Sigmoid colon (tissue), 7 donors: ENCODE results near the gene PPM1F. TPM values are rescaled to one million over a fixed set of nuclear protein-coding genes. Genes with fewer than 3 reads are reported as not detected.
"Not testable (repeated sequence)": the region's sequence is repeated elsewhere in the genome, so short reads cannot be mapped to it uniquely, and the experiment has no call there.

Experiments
- DNase-seq: peaks from one replicate; pipeline ENCODE4 v3.0.0-alpha.2; 2019
- H3K27ac ChIP-seq, 4 donors: fragments of 200-600 bp; sonication (generic); one replicate each; pipeline ENCODE4 v1.5.1; 2016 to 2019; ENCODE audit warnings: mild to moderate bottlenecking in 1 of 4
- H3K27me3 ChIP-seq, 3 donors: fragments of 200-600 bp; sonication (generic); one replicate each; pipeline ENCODE4 v1.5.1; 2019; ENCODE audit warnings: mild to moderate bottlenecking in 1 of 3
- H3K36me3 ChIP-seq, 4 donors: fragments of 200-600 bp; sonication (generic); one replicate each; pipeline ENCODE4 v1.5.1; 2016 to 2019
- H3K4me1 ChIP-seq, 4 donors: fragments of 200-600 bp; sonication (generic); one replicate each; pipeline ENCODE4 v1.5.1; 2017 to 2019
- H3K4me3 ChIP-seq, 4 donors: fragments of 200-600 bp; sonication (generic); one replicate each; pipeline ENCODE4 v1.5.1; 2017 to 2019; ENCODE audit warnings: mild to moderate bottlenecking in 2 of 4, moderate library complexity in 1 of 4
- H3K9me3 ChIP-seq, 4 donors: fragments of 200-600 bp in 3 of 4; sonication (generic) in 3 of 4; one replicate each; pipeline versions ENCODE4 v1.5.1 to v1.6.1; 2013 to 2019
- EP300 ChIP-seq, 4 donors: sonication (generic); formaldehyde crosslinking; IDR thresholded peaks; one replicate each; pipeline ENCODE4 v1.6.1; 2017; ENCODE audit warnings: antibody characterized with exemption in 4 of 4
- POLR2A ChIP-seq, 2 donors: fragments of 450-650 bp; IDR thresholded peaks; one replicate each; pipeline ENCODE4 v1.6.1; 2016; ENCODE audit warnings: antibody characterized with exemption in 2 of 2, mild to moderate bottlenecking in 2 of 2, moderate library complexity in 2 of 2
- POLR2AphosphoS5 ChIP-seq, 4 donors: sonication (generic); formaldehyde crosslinking; IDR thresholded peaks; one replicate each; pipeline ENCODE4 v1.6.1; 2017; ENCODE audit warnings: antibody characterized with exemption in 4 of 4
- WGBS, 2 donors: extraction: QIAGEN DNeasy Blood & Tissue Kit; methylation state at CpG; one replicate each; pipeline ENCODE4 v1.1.7; 2013; 5-methylcytosine and 5-hydroxymethylcytosine counted together
- intact Hi-C: fragments of 100-400 bp; cut with DNase I; formaldehyde crosslinking; loops from one replicate; pipeline ENCODE4 v1.15.1; 2023
- polyA plus RNA-seq, 3 donors: library from polyadenylated mRNA; stranded (reverse); fragments of 200-250 nt; gene quantifications; one replicate each; pipeline ENCODE4 v1.2.3, GENCODE V29; 2013
- total RNA-seq, 4 donors: library from RNA; depleted of rRNA; stranded (reverse); fragments of >200 nt; gene quantifications; one replicate each; pipeline ENCODE4 v1.1.0, GENCODE V29; 2016
- TF ChIP-seq, protein P1 (sequence below), 4 experiments: fragments of 450-650 bp in 3 of 4; fragments of 200-600 bp in 1 of 4; IDR thresholded peaks; one replicate each; pipeline ENCODE4 v1.5.1; 2016 to 2019; ENCODE audit warnings: antibody characterized with exemption in 4 of 4, mild to moderate bottlenecking in 3 of 4, moderate library complexity in 2 of 4
- donor health status: healthy with polysubstance abuse.
- donor health status: Bipolar disorder and iron deficiency.
- donor health status: healthy.

The PPM1F gene
- total and polyA plus RNA-seq, 7 donors = 2.5 to 39.2 (median 20.3) TPM

DNA sequence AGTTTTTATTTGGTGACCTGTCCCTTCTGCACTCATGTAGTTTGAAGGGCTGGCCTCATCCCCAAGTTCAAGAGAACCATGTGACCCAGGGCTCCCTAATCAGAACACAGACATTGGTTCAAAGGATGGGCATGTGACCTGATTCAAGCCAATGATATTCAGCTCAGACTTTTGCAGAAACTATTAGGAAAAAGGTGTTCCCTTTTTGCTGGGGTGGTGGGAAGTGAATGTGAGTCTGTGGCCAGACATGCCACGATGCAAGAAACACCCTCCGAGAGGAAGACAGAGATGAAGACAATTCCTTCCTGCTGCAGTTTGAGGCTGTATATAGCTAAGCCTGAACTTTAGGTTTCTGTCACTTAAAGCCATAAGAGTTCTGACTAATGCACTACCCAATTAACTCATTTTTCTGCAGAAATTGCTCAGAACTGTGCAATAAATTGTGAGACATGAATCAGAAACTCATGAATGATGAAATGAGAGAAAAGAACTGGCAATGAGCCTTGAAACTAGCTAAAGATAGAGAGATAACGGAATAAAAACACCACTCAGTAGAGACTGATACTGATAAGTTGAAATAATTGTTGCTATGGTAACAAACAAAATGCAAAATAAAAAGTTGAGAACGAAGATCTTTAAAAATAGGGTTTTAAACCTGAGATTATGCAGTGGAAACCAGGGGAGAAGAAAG lies 76.0 kb downstream of the PPM1F start:
- H3K9me3 ChIP-seq = no peaks in the 10 kb centered on the region
- DNase-seq = no peak
- intact Hi-C loops = no loop called here
- H3K4me3 ChIP-seq = no peak overlapping the region
- no peaks in the 10 kb centered on the region for H3K4me1 ChIP-seq
- 59 to 81% methylated on average over 4 of the region's 4 CpGs for WGBS, 2 donors
- TF ChIP-seq, protein P1, sequence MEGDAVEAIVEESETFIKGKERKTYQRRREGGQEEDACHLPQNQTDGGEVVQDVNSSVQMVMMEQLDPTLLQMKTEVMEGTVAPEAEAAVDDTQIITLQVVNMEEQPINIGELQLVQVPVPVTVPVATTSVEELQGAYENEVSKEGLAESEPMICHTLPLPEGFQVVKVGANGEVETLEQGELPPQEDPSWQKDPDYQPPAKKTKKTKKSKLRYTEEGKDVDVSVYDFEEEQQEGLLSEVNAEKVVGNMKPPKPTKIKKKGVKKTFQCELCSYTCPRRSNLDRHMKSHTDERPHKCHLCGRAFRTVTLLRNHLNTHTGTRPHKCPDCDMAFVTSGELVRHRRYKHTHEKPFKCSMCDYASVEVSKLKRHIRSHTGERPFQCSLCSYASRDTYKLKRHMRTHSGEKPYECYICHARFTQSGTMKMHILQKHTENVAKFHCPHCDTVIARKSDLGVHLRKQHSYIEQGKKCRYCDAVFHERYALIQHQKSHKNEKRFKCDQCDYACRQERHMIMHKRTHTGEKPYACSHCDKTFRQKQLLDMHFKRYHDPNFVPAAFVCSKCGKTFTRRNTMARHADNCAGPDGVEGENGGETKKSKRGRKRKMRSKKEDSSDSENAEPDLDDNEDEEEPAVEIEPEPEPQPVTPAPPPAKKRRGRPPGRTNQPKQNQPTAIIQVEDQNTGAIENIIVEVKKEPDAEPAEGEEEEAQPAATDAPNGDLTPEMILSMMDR (IDR thresholded peaks at IDR 0.05) = no peak
- no peak for TF ChIP-seq EP300 (IDR thresholded peaks at IDR 0.05)
- no peak for TF ChIP-seq POLR2AphosphoS5 (IDR thresholded peaks at IDR 0.05)
- TF ChIP-seq POLR2A (IDR thresholded peaks at IDR 0.05) = no peak
- H3K27me3 ChIP-seq = no peaks in the 10 kb centered on the region
- no peaks in the 10 kb centered on the region for H3K36me3 ChIP-seq
- no peak overlapping the region for H3K27ac ChIP-seq

DNA sequence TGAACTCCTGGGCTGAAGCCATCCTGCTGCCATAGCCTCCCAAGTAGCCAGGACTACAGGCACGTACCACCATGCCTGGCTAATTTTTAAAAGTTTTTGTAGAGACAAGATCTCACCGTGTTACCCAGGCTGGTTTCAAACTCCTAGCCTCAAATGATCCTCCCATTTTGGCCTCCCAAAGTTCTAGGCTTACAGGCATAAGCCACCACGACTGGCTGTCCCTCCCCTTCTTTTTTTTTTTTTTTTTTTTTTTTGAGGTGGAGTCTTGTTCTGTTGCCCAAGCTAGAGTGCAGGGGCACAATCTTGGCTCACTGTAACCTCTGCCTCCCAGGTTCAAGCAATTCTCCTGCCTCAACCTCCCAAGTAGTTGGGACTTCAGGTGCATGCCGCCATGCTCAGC lies 77.7 kb downstream of the PPM1F start:
- H3K4me3 ChIP-seq, H3K27me3 ChIP-seq, DNase-seq, H3K27ac ChIP-seq, H3K4me1 ChIP-seq, H3K36me3 ChIP-seq, H3K9me3 ChIP-seq, intact Hi-C loops: not testable (repeated sequence)
- WGBS, 2 donors = 74 to 80% methylated on average over 4 of the region's 4 CpGs

DNA sequence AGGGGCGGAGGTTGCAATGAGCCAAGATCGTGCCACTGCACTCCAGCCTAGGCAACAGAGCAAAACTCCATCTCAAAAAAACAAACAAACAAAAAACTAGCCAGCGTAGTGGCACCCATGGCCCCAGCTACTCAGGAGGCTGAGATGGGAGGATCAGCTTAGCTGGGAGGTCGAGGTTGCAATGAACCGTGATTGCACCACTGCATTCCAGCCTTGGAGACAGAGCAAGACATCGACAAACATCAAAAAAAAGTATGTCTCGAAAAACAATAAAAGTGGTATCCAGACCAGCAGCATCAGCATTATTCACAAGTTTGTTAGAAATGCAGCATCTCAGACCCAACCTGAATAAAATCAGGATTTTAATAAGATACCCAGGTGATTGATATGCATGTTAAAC lies 79.0 kb downstream of the PPM1F start:
- Histone ChIP-seq H3K27ac (no peak overlapping the region), H3K36me3 (no peaks in the 10 kb centered on the region), H3K4me3 (no peak overlapping the region), H3K27me3 (no peaks in the 10 kb centered on the region), H3K4me1 (peaks cover 0 to 2% (median under 1%) of the 10 kb centered on the region in 4 donors), H3K9me3 (no peaks in the 10 kb centered on the region)
- DNase-seq = no peak
- intact Hi-C loops = no loop called here
- 90 to 94% methylated on average over 7 of the region's 7 CpGs for WGBS, 2 donors
- TF ChIP-seq, protein P1 (IDR thresholded peaks at IDR 0.05) = no peak
- TF ChIP-seq POLR2AphosphoS5 (IDR thresholded peaks at IDR 0.05) (no peak), POLR2A (IDR thresholded peaks at IDR 0.05) (no peak), EP300 (IDR thresholded peaks at IDR 0.05) (no peak)

DNA sequence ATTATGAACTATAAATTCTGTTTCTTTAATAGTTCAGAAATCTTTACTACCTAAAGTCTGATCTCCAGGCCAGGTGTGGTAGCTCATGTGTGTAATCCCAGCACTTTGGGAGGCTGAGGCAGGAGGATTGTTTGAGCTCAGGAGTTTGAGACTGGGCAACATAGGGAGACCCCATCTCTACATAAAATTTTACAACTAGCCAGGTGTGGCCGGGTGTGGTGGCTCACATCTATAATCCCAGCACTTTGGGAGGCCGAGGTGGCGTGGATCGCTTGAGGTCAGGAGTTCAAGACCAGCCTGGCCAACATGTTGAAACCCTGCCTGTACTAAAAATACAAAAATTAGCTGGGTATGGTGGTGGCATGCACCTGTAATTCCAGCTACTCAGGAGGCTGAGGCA lies 79.9 kb downstream of the PPM1F start:
- DNase-seq, H3K4me3 ChIP-seq, H3K9me3 ChIP-seq, H3K4me1 ChIP-seq, H3K27me3 ChIP-seq, intact Hi-C loops, H3K27ac ChIP-seq, H3K36me3 ChIP-seq: not testable (repeated sequence)
- 70 to 91% methylated on average over 4 of the region's 4 CpGs for WGBS, 2 donors

Other genes starting within 250 kb of the PPM1F start
- 1 to 10 TPM; 5.9 to 9.6 (median 7.9) TPM for gene YPEL1, start 217.1 kb downstream of the PPM1F start, total RNA-seq
- gene YPEL1, start 217.1 kb downstream of the PPM1F start, polyA plus RNA-seq = 1 to 10 TPM in 2 of 3 donors, under 1 TPM in 1; 0.69 to 2.7 (median 1.2) TPM
- gene MAPK1, start 85.2 kb downstream of the PPM1F start, total RNA-seq = 10 to 100 TPM; 44.1 to 73.2 (median 48.6) TPM
- gene MAPK1, start 85.2 kb downstream of the PPM1F start, polyA plus RNA-seq = 10 to 100 TPM; 18.0 to 24.0 (median 23.2) TPM
- 10 to 100 TPM; 12.1 to 45.1 (median 20.2) TPM for gene TOP3B, start 29.9 kb upstream of the PPM1F start, total RNA-seq
- 10 to 100 TPM in 1 of 3 donors, 1 to 10 TPM in 2; 3.5 to 18.6 (median 9.0) TPM for gene TOP3B, start 29.9 kb upstream of the PPM1F start, polyA plus RNA-seq